Stomach (tissue), 4 donors: ENCODE measurements around the gene TMEM187.

Experiments
- EP300 ChIP-seq: sonication (generic); formaldehyde crosslinking; IDR thresholded peaks from one replicate; pipeline ENCODE4 v1.6.1; 2017; ENCODE audit warnings: antibody characterized with exemption
- POLR2A ChIP-seq, 4 donors: fragments of 450-650 bp; IDR thresholded peaks; one replicate each; pipeline ENCODE4 v1.6.1; 2016; ENCODE audit warnings: antibody characterized with exemption in 4 of 4, control low read depth in 2 of 4, mild to moderate bottlenecking in 1 of 4, moderate library complexity in 1 of 4
- POLR2AphosphoS5 ChIP-seq, 3 donors: sonication (generic); formaldehyde crosslinking; IDR thresholded peaks; one replicate each; pipeline ENCODE4 v1.6.1; 2016; ENCODE audit warnings: antibody characterized with exemption in 3 of 3
- TF ChIP-seq, protein P1 (sequence below), 7 experiments: fragments of 450-650 bp in 4 of 7; fragments of 200-600 bp in 3 of 7; sonication (generic) in 3 of 7; IDR thresholded peaks; one replicate each; pipeline ENCODE4 v1.5.1; 2016 to 2019; ENCODE audit warnings: antibody characterized with exemption in 7 of 7, control low read depth in 2 of 7, mild to moderate bottlenecking in 1 of 7

DNA sequence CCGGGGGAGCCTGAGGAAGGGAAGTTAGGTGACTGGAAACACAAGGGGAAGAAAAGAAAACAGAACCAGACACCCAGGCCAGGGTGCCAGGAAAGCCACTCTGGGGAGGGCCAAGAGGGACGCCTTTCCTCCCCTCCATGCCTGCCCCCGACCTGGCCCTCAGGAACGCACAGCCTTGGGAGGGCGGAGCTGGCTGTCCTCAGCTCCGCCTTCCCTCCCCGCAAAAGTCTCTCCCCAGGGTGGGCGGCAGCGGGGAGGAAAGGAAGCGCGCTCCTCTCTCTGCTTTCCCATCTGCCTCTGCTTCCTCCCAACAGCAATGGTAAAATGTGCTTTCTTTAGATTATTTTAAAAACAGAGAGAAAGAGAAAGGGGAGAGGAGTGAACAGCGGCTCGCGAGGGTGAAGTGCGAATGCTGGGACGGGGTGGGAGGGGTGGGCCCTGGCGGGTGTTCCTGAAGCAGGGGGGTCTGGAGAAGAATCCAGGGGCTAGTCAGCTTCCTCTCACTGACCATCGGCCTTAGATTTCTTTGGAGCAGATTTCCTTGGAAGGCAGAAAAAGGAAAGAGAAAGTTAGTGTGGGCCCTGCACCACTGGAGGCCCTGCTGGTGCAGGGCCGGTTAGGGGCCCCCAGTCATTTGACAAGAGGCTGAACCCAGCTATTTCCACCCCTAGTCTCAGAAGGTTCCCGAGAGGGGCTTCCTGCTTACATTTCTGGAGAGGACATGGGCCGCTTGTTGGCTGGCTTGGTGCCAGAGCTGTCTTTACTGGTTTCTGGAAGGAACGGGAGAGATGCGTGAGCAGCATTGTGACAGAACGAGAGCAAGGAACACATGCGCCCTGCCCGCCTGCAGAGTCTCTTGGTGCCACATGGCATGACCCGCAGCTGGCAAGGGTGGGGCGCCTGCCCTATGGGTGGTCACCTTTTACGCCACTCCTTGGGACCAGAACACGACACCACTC, 23.4 kb upstream of the TMEM187 start:
- TF ChIP-seq, protein P1, sequence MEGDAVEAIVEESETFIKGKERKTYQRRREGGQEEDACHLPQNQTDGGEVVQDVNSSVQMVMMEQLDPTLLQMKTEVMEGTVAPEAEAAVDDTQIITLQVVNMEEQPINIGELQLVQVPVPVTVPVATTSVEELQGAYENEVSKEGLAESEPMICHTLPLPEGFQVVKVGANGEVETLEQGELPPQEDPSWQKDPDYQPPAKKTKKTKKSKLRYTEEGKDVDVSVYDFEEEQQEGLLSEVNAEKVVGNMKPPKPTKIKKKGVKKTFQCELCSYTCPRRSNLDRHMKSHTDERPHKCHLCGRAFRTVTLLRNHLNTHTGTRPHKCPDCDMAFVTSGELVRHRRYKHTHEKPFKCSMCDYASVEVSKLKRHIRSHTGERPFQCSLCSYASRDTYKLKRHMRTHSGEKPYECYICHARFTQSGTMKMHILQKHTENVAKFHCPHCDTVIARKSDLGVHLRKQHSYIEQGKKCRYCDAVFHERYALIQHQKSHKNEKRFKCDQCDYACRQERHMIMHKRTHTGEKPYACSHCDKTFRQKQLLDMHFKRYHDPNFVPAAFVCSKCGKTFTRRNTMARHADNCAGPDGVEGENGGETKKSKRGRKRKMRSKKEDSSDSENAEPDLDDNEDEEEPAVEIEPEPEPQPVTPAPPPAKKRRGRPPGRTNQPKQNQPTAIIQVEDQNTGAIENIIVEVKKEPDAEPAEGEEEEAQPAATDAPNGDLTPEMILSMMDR (IDR thresholded peaks at IDR 0.05) = no peak
- TF ChIP-seq EP300 (no peak), POLR2A (IDR thresholded peaks at IDR 0.05) (no peak), POLR2AphosphoS5 (IDR thresholded peaks at IDR 0.05) (no peak)
